Transverse colon (tissue), 3 donors: ENCODE results near the gene KATNA1.

Experiments used
- POLR2A ChIP-seq: fragments of 450-650 bp; IDR thresholded peaks from one replicate; pipeline ENCODE4 v1.6.1; 2016; ENCODE audit warnings: antibody characterized with exemption, mild to moderate bottlenecking, moderate library complexity
- TF ChIP-seq, protein P1 (sequence below), 5 experiments: fragments of 200-600 bp in 3 of 5; fragments of 450-650 bp in 2 of 5; sonication (generic) in 3 of 5; IDR thresholded peaks; 1 replicate in 2 of 5; 2 replicates in 3 of 5; pipeline ENCODE4 v1.5.1; 2016 to 2017; ENCODE audit warnings: antibody characterized with exemption in 5 of 5, inconsistent platforms in 3 of 5, mild to moderate bottlenecking in 2 of 5, moderate library complexity in 1 of 5

DNA sequence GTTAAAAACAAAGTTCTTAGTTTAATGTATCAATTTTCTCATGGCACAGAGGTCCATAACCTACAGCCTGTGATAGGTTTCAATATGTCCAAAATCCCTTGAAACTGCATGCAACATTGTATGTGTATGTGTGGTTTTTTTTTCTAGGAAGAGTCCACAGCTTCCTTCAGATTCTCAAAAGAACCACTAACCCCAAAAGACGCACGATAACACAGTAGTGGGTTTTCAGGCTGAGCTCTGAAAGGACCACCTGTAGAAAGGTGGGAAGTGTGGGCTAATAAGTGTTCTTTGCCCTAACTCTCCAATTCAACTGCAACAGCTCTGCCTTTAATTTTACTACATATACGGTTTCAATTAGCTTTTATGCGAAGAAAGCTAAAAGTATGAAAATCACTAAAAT is 11.5 kb upstream of the KATNA1 start:
- TF ChIP-seq, protein P1, sequence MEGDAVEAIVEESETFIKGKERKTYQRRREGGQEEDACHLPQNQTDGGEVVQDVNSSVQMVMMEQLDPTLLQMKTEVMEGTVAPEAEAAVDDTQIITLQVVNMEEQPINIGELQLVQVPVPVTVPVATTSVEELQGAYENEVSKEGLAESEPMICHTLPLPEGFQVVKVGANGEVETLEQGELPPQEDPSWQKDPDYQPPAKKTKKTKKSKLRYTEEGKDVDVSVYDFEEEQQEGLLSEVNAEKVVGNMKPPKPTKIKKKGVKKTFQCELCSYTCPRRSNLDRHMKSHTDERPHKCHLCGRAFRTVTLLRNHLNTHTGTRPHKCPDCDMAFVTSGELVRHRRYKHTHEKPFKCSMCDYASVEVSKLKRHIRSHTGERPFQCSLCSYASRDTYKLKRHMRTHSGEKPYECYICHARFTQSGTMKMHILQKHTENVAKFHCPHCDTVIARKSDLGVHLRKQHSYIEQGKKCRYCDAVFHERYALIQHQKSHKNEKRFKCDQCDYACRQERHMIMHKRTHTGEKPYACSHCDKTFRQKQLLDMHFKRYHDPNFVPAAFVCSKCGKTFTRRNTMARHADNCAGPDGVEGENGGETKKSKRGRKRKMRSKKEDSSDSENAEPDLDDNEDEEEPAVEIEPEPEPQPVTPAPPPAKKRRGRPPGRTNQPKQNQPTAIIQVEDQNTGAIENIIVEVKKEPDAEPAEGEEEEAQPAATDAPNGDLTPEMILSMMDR (IDR thresholded peaks at IDR 0.05) = no peak
- TF ChIP-seq POLR2A = no peak
